ENCODE measurements around the gene SLC7A4. TPM values are rescaled to one million over a fixed set of nuclear protein-coding genes. Genes with fewer than 3 reads are reported as not detected.
"Not testable (repeated sequence)": the region's sequence is repeated elsewhere in the genome, so short reads cannot be mapped to it uniquely, and the experiment has no call there.

The SLC7A4 gene
- total RNA-seq, 4 donors from 2014 or later: 2.5 to 11.7 (median 4.5) TPM

GRCh38 chr22:21068681-21069276 lies 36.4 kb upstream of the SLC7A4 start:
- TF ChIP-seq CTCF (IDR thresholded peaks at IDR 0.05) (no peak), POLR2A (IDR thresholded peaks at IDR 0.05) (no peak)
- H3K36me3 ChIP-seq: no peaks in the 10 kb centered on the region
- no peak overlapping the region for H3K27ac ChIP-seq
- 70 to 89% methylated on average over 4 of the region's 4 CpGs for WGBS, 2 donors
- DNase-seq: no peak
- no peaks in the 10 kb centered on the region for H3K9me3 ChIP-seq
- intact Hi-C loops (cut with DNase I): no loop called here
- no peaks in the 10 kb centered on the region for H3K27me3 ChIP-seq
- H3K4me3 ChIP-seq: no peak overlapping the region
- H3K4me1 ChIP-seq: peaks cover 0 to 23% (median 7%) of the 10 kb centered on the region in 3 donors

- 86 to 90% methylated on average over 9 to 12 of the region's 12 CpGs for WGBS, 2 donors
- no peaks in the 10 kb centered on the region for H3K27me3 ChIP-seq
- H3K9me3 ChIP-seq: no peaks in the 10 kb centered on the region
- H3K4me3 ChIP-seq: no peak overlapping the region
- no peak for DNase-seq
- H3K27ac ChIP-seq: no peak overlapping the region
- no peaks in the 10 kb centered on the region for H3K36me3 ChIP-seq
- intact Hi-C loops (cut with DNase I): no loop called here
- TF ChIP-seq POLR2A (IDR thresholded peaks at IDR 0.05): no peak
- TF ChIP-seq CTCF (IDR thresholded peaks at IDR 0.05): no peak
- H3K4me1 ChIP-seq: peaks cover 0 to 17% (median under 1%) of the 10 kb centered on the region in 3 donors
These were observed 35.7 kb upstream of the SLC7A4 start for GRCh38 chr22:21067901-21068680.

GRCh38 chr22:21067075-21067900 lies 34.9 kb upstream of the SLC7A4 start:
- TF ChIP-seq POLR2A (IDR thresholded peaks at IDR 0.05): no peak
- 86 to 88% methylated on average over 10 to 27 of the region's 28 CpGs for WGBS, 2 donors
- intact Hi-C loops (cut with DNase I): no loop called here

GRCh38 chr22:21064917-21065864 lies 32.8 kb upstream of the SLC7A4 start:
- no peak for DNase-seq
- no peaks in the 10 kb centered on the region for H3K9me3 ChIP-seq

More at GRCh38 chr22:21067075-21067900, 34.9 kb upstream of the SLC7A4 start:
- H3K4me3 ChIP-seq: no peak overlapping the region
- H3K36me3 ChIP-seq: no peaks in the 10 kb centered on the region
- no peak overlapping the region for H3K27ac ChIP-seq
- no peaks in the 10 kb centered on the region for H3K9me3 ChIP-seq
- peaks cover 0 to 9% (median 0%) of the 10 kb centered on the region in 3 donors for H3K4me1 ChIP-seq
- no peaks in the 10 kb centered on the region for H3K27me3 ChIP-seq
- no peak for DNase-seq

GRCh38 chr22:21064425-21064824 lies 32.1 kb upstream of the SLC7A4 start:
- H3K36me3 ChIP-seq; H3K27me3 ChIP-seq; H3K9me3 ChIP-seq; H3K27ac ChIP-seq; intact Hi-C loops (cut with DNase I); H3K4me3 ChIP-seq; DNase-seq; H3K4me1 ChIP-seq: not testable (repeated sequence)
- 77 to 78% methylated on average over 11 of the region's 11 CpGs for WGBS, 2 donors

More at GRCh38 chr22:21064917-21065864, 32.8 kb upstream of the SLC7A4 start:
- WGBS, 2 donors: 52 to 55% methylated on average over 10 to 13 of the region's 13 CpGs
- no peak overlapping the region for H3K27ac ChIP-seq
- no peaks in the 10 kb centered on the region for H3K27me3 ChIP-seq
- H3K4me1 ChIP-seq: no peaks in the 10 kb centered on the region
- H3K36me3 ChIP-seq: no peaks in the 10 kb centered on the region
- no peak for TF ChIP-seq CTCF (IDR thresholded peaks at IDR 0.05)
- intact Hi-C loops (cut with DNase I): no loop called here
- no peak overlapping the region for H3K4me3 ChIP-seq

- intact Hi-C loops (cut with DNase I); H3K36me3 ChIP-seq; H3K9me3 ChIP-seq; DNase-seq; H3K27ac ChIP-seq; H3K27me3 ChIP-seq; H3K4me3 ChIP-seq; H3K4me1 ChIP-seq: not testable (repeated sequence)
- 83 to 89% methylated on average over 13 to 14 of the region's 18 CpGs for WGBS, 2 donors
These were observed 29.4 kb upstream of the SLC7A4 start for GRCh38 chr22:21061660-21062321.

GRCh38 chr22:21060363-21060762 lies 28.0 kb upstream of the SLC7A4 start:
- H3K36me3 ChIP-seq; H3K4me1 ChIP-seq; H3K9me3 ChIP-seq; H3K27me3 ChIP-seq; DNase-seq; H3K4me3 ChIP-seq; intact Hi-C loops (cut with DNase I); H3K27ac ChIP-seq: not testable (repeated sequence)
- 84 to 100% methylated on average over 2 of the region's 8 CpGs for WGBS, 2 donors

All from esophagus squamous epithelium (tissue), 5 donors.